Spleen (tissue), 11 donors: ENCODE measurements around the gene KLHL12. TPM values are rescaled to one million over a fixed set of nuclear protein-coding genes. Genes with fewer than 3 reads are reported as not detected.

ENCODE experiments used
- DNase-seq: peaks from one replicate; pipeline ENCODE4 v3.0.0-alpha.2; 2020
- H3K27ac ChIP-seq, 8 donors: fragments of 200-600 bp; sonication (generic) in 7 of 8; 1 replicate in 4 of 8; 2 replicates in 4 of 8; pipeline versions ENCODE4 v1.5.0 to v1.8.0; 2016 to 2021; ENCODE audit warnings: inconsistent platforms in 4 of 8, mild to moderate bottlenecking in 4 of 8, moderate library complexity in 1 of 8
- H3K27me3 ChIP-seq, 7 donors: fragments of 200-600 bp; sonication (generic) in 6 of 7; replicated peaks in 1 of 7; 1 replicate in 4 of 7; 2 replicates in 3 of 7; pipeline versions ENCODE4 v1.5.0 to v1.8.0; 2016 to 2021; ENCODE audit warnings: inconsistent platforms in 3 of 7, mild to moderate bottlenecking in 1 of 7
- H3K36me3 ChIP-seq, 6 donors: fragments of 200-600 bp; sonication (generic) in 5 of 6; 1 replicate in 4 of 6; 2 replicates in 2 of 6; pipeline versions ENCODE4 v1.5.0 to v1.8.0; 2016 to 2021; ENCODE audit warnings: inconsistent platforms in 2 of 6
- H3K4me1 ChIP-seq, 6 donors: fragments of 200-600 bp; sonication (generic) in 5 of 6; 1 replicate in 3 of 6; 2 replicates in 3 of 6; pipeline versions ENCODE4 v1.5.0 to v1.8.0; 2016 to 2021; ENCODE audit warnings: inconsistent platforms in 3 of 6
- H3K4me3 ChIP-seq, 8 donors: fragments of 200-600 bp; sonication (generic) in 7 of 8; 1 replicate in 4 of 8; 2 replicates in 4 of 8; pipeline versions ENCODE4 v1.5.0 to v1.8.0; 2016 to 2021; ENCODE audit warnings: inconsistent platforms in 4 of 8, mild to moderate bottlenecking in 4 of 8, moderate library complexity in 2 of 8
- H3K9me3 ChIP-seq, 8 donors: fragments of 200-600 bp; sonication (generic) in 7 of 8; 1 replicate in 4 of 8; 2 replicates in 4 of 8; pipeline versions ENCODE4 v1.5.0 to v1.8.0; 2016 to 2021; ENCODE audit warnings: inconsistent platforms in 4 of 8
- CTCF ChIP-seq, 11 experiments: fragments of 200-600 bp in 7 of 11; fragments of 450-650 bp in 4 of 11; sonication (generic) in 4 of 11; IDR thresholded peaks in 8 of 11; conservative IDR thresholded peaks in 3 of 11; 1 replicate in 7 of 11; 2 replicates in 4 of 11; pipeline versions ENCODE4 v1.4.0 to v1.8.0; 2016 to 2021; ENCODE audit warnings: antibody characterized with exemption in 11 of 11, inconsistent platforms in 4 of 11, mild to moderate bottlenecking in 1 of 11
- POLR2A ChIP-seq, 3 donors: fragments of 450-650 bp; IDR thresholded peaks; one replicate each; pipeline ENCODE4 v1.5.1; 2017; ENCODE audit warnings: antibody characterized with exemption in 3 of 3, mild to moderate bottlenecking in 1 of 3
- POLR2AphosphoS5 ChIP-seq, 3 donors: sonication (generic); formaldehyde crosslinking; IDR thresholded peaks; one replicate each; pipeline ENCODE4 v1.5.1; 2017; ENCODE audit warnings: antibody characterized with exemption in 3 of 3
- WGBS, 5 donors: extraction: QIAGEN DNeasy Blood & Tissue Kit in 3 of 5; methylation state at CpG; one replicate each; pipeline versions ENCODE4 v1.1.5 to v1.1.7; 2013 to 2018; 5-methylcytosine and 5-hydroxymethylcytosine counted together
- intact Hi-C: fragments of 100-400 bp; cut with DNase I; formaldehyde crosslinking; loops from one replicate; pipeline ENCODE4 v1.15.0; 2023; ENCODE audit warnings: low total_unique reads
- polyA plus RNA-seq, 3 donors: library from polyadenylated mRNA; stranded (reverse); fragments of 200-250 nt; gene quantifications; one replicate each; pipeline ENCODE4 v1.2.1, GENCODE V29; 2013
- total RNA-seq, 7 donors: library from RNA; depleted of rRNA in 3 of 7; stranded (reverse); fragments of >200 nt in 3 of 7; fragmentation: NEBNext Ultra II Directional in 4 of 7; extraction: Animal tissue kit (Norgen Biotek cat#: 25700) in 4 of 7; gene quantifications; one replicate each; pipeline versions ENCODE4 v1.1.0 to v1.2.1, GENCODE V29; 2016 to 2021
- donor health status: healthy with polysubstance abuse.
- donor health status: DM: no; HTN: no; CAD: no; lungs with moderate emphysema.
- donor health status: DM: no; HTN: no; CAD: no.
- donor health status: Bipolar disorder and iron deficiency.
- donor health status: healthy.
- donor health status: DM: no; HTN: no; CAD: no.
- donor health status: DM: yes; HTN: yes; CAD: no.

KLHL12 gene
- total and polyA plus RNA-seq, 10 donors = 14.8 to 35.4 (median 23.8) TPM

DNA sequence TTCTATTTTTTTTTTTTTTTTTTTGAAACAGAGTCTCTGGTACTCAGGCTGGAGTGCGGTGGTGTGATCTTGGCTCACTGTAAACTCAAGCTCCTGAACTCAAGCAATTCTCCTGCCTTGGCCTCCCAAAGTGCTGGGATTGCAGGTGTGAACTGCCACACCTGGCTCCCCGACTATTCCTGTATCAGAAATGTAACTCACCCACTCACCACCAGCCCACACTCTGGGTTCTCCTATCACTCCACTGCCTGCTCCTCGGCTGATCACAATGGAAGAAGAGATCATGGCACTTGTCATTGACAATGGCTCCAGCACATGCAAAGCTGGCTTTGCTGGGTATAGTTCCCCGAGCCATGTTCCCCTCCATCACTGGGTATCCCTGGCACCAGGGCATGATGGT lies 54.0 kb downstream of the KLHL12 start:
- H3K27ac ChIP-seq = no peak overlapping the region
- no peak for TF ChIP-seq CTCF (IDR thresholded peaks at IDR 0.05 in 8 of 11, conservative IDR thresholded peaks at IDR 0.05 in 3 of 11)
- TF ChIP-seq POLR2A (IDR thresholded peaks at IDR 0.05) = no peak
- no peak for TF ChIP-seq POLR2AphosphoS5 (IDR thresholded peaks at IDR 0.05)
- no peak overlapping the region for H3K4me3 ChIP-seq
- no peaks in the 10 kb centered on the region for H3K27me3 ChIP-seq
- WGBS, 5 donors = 91 to 98% (median 93%) methylated on average over 4 of the region's 4 CpGs
- H3K36me3 ChIP-seq = peaks cover 0 to 22% (median 2%) of the 10 kb centered on the region in 6 donors
- DNase-seq = peak; percentile 31
- intact Hi-C loops = no loop called here
- no peaks in the 10 kb centered on the region for H3K9me3 ChIP-seq
- no peaks in the 10 kb centered on the region for H3K4me1 ChIP-seq

- H3K4me1 ChIP-seq = no peaks in the 10 kb centered on the region
- no peak for TF ChIP-seq POLR2AphosphoS5 (IDR thresholded peaks at IDR 0.05)
- TF ChIP-seq CTCF (IDR thresholded peaks at IDR 0.05 in 8 of 11, conservative IDR thresholded peaks at IDR 0.05 in 3 of 11) = no peak
- TF ChIP-seq POLR2A (IDR thresholded peaks at IDR 0.05) = no peak
- no peak for DNase-seq
- no peak overlapping the region for H3K27ac ChIP-seq
- WGBS, 5 donors = 77 to 92% (median 87%) methylated on average over 4 of the region's 4 CpGs
- peaks cover 0 to 1% (median 0%) of the 10 kb centered on the region in 7 donors for H3K27me3 ChIP-seq
- no peaks in the 10 kb centered on the region for H3K9me3 ChIP-seq
- intact Hi-C loops = no loop called here
- peaks cover 0 to 11% (median 2%) of the 10 kb centered on the region in 6 donors for H3K36me3 ChIP-seq
- H3K4me3 ChIP-seq = no peak overlapping the region
Measured at GRCh38 chr1:202871367-202871766, 55.7 kb downstream of the KLHL12 start.

- Histone ChIP-seq H3K4me1 (peaks cover 6 to 42% (median 29%) of the 10 kb centered on the region in 6 donors), H3K27me3 (peaks cover 0 to 31% (median 0%) of the 10 kb centered on the region in 7 donors), H3K36me3 (no peaks in the 10 kb centered on the region), H3K9me3 (no peaks in the 10 kb centered on the region), H3K27ac (no peak overlapping the region), H3K4me3 (no peak overlapping the region)
- WGBS, 5 donors = 70 to 85% (median 81%) methylated on average over 5 of the region's 5 CpGs
- DNase-seq = no peak
- TF ChIP-seq POLR2AphosphoS5 (IDR thresholded peaks at IDR 0.05) (no peak), POLR2A (IDR thresholded peaks at IDR 0.05) (no peak), CTCF (IDR thresholded peaks at IDR 0.05 in 8 of 11, conservative IDR thresholded peaks at IDR 0.05 in 3 of 11) (no peak)
- intact Hi-C loops = no loop called here
Measured at GRCh38 chr1:202862679-202863560, 64.1 kb downstream of the KLHL12 start.

- Histone ChIP-seq H3K9me3 (no peaks in the 10 kb centered on the region), H3K4me3 (peak overlapping the region; percentile 42 to 87 (median 68)), H3K27ac (peak overlapping the region in 3 of 8 donors; percentile 28 to 48 (median 48)), H3K4me1 (peaks cover 6 to 55% (median 30%) of the 10 kb centered on the region in 6 donors), H3K36me3 (no peaks in the 10 kb centered on the region), H3K27me3 (peaks cover 0 to 31% (median 0%) of the 10 kb centered on the region in 7 donors)
- DNase-seq = peak; percentile 96
- no peak for TF ChIP-seq POLR2A (IDR thresholded peaks at IDR 0.05)
- peak in 1 of 11 experiments; percentile 33 for TF ChIP-seq CTCF (IDR thresholded peaks at IDR 0.05 in 8 of 11, conservative IDR thresholded peaks at IDR 0.05 in 3 of 11)
- TF ChIP-seq POLR2AphosphoS5 (IDR thresholded peaks at IDR 0.05) = peak; percentile 46 to 83 (median 83)
- intact Hi-C loops = no loop called here
- WGBS, 5 donors = 0 to 1% (median 1%) methylated on average over 25 to 44 of the region's 44 CpGs
Measured at GRCh38 chr1:202861420-202862132, 65.5 kb downstream of the KLHL12 start.
